A549 (cell line): Measurements from ENCODE around the gene RAPGEF4. TPM values are rescaled to one million over a fixed set of nuclear protein-coding genes. Genes with fewer than 3 reads are reported as not detected.

Experiments used
- ATAC-seq, 2 experiments: fragments of 200-7000 bp in 1 of 2; fragments of >200 bp in 1 of 2; cut with Nextera tagmentation in 1 of 2; cut with Tn5 transposase in 1 of 2; 3 replicates each; pipeline versions ENCODE4 v1.8.0 to v1.9.1; 2018 to 2020; ENCODE audit warnings: mild to moderate bottlenecking in 1 of 2, moderate library complexity in 1 of 2
- CTCF ChIA-PET: fragments of 300-600 bp; sonication (Branson Sonifier 250); formaldehyde crosslinking; extraction: SDS; loops from one replicate; lab custom pipeline; 2021; ENCODE audit warnings: antibody characterized with exemption, inconsistent platforms; lab: Yijun Ruan, JAX
- POLR2A ChIA-PET: fragments of 350-600 bp; formaldehyde crosslinking; extraction: SDS; loops from one replicate; lab custom pipeline; 2021; ENCODE audit warnings: antibody characterized with exemption, inconsistent platforms; lab: Yijun Ruan, JAX
- DNase-seq, 2 experiments: peaks; one replicate each; pipeline versions ENCODE4 v3.0.0 to v3.0.0-alpha.2; 2011 to 2016; ENCODE audit warnings: low read depth in 1 of 2, low spot score in 1 of 2
- FAIRE-seq: peaks from 2 replicates; lab custom pipeline; 2011; peaks lifted over from hg19 to GRCh38; lab: Jason Lieb, UNC
- H3K27ac ChIP-seq, 2 experiments: fragments of >200 bp; sonication (Bioruptor Twin); formaldehyde crosslinking; 3 replicates each; pipeline ENCODE4 v1.5.1; 2016 to 2017
- H3K4me1 ChIP-seq: fragments of >200 bp; sonication (Bioruptor Twin); formaldehyde crosslinking; 3 replicates; pipeline ENCODE4 v1.6.1; 2016
- H3K4me2 ChIP-seq: fragments of >200 bp; sonication (Bioruptor Twin); formaldehyde crosslinking; 3 replicates; pipeline ENCODE4 v1.6.1; 2016
- H3K4me3 ChIP-seq: fragments of >200 bp; sonication (Bioruptor Twin); formaldehyde crosslinking; 3 replicates; pipeline ENCODE4 v1.5.1; 2016
- H3K9me3 ChIP-seq: fragments of >200 bp; sonication (Bioruptor Twin); formaldehyde crosslinking; 3 replicates; pipeline ENCODE4 v1.6.1; 2016
- ATOH8 ChIP-seq: fragments of 250-450 bp; sonication (Bioruptor Pico); IDR thresholded peaks from 2 replicates; pipeline ENCODE4 v1.5.0; 2020; ENCODE audit warnings: low read depth, mild to moderate bottlenecking, moderate library complexity
- CTCF ChIP-seq: fragments of >200 bp; sonication (Bioruptor Twin); formaldehyde crosslinking; IDR thresholded peaks from 3 replicates; pipeline ENCODE4 v1.5.1; 2016
- ELK1 ChIP-seq: fragments of 150-350 bp; IDR thresholded peaks from 2 replicates; pipeline ENCODE4 v1.6.1; 2014; ENCODE audit warnings: low read depth, mild to moderate bottlenecking, low read length
- FOSL2 ChIP-seq, 2 experiments: fragments of 450-650 bp in 1 of 2; fragments of >200 bp in 1 of 2; sonication (Bioruptor Twin) in 1 of 2; formaldehyde crosslinking; IDR thresholded peaks; 2 replicates each; pipeline versions ENCODE4 v1.5.0 to v1.6.1; 2016 to 2020; ENCODE audit warnings: mild to moderate bottlenecking in 1 of 2, moderate library complexity in 1 of 2
- HOXA7 ChIP-seq: fragments of 250-450 bp; sonication (Bioruptor Pico); IDR thresholded peaks from 2 replicates; pipeline ENCODE4 v1.5.0; 2020; ENCODE audit warnings: mild to moderate bottlenecking, moderate library complexity
- KDM1A ChIP-seq: fragments of 200-600 bp; sonication (generic); IDR thresholded peaks from 2 replicates; pipeline ENCODE4 v1.6.1; 2016; ENCODE audit warnings: low read depth, mild to moderate bottlenecking
- KDM5A ChIP-seq: fragments of 200-600 bp; sonication (generic); IDR thresholded peaks from 2 replicates; pipeline ENCODE4 v1.6.1; 2016; ENCODE audit warnings: antibody characterized with exemption, mild to moderate bottlenecking
- MYC ChIP-seq: IDR thresholded peaks from 2 replicates; pipeline ENCODE4 v1.6.1; 2012; ENCODE audit warnings: mild to moderate bottlenecking, inconsistent platforms, low read length, improper control_type of control experiment, borderline replicate concordance
- NPAS2 ChIP-seq: fragments of 250-450 bp; sonication (Bioruptor Pico); IDR thresholded peaks from 2 replicates; pipeline ENCODE4 v1.8.0; 2022; ENCODE audit warnings: mild to moderate bottlenecking, moderate library complexity, borderline replicate concordance
- NR3C1 ChIP-seq: fragments of >200 bp; sonication (Bioruptor Twin); formaldehyde crosslinking; IDR thresholded peaks from 3 replicates; pipeline ENCODE4 v1.6.1; 2017
- POLR2A ChIP-seq: IDR thresholded peaks from 2 replicates; pipeline ENCODE4 v1.6.1; 2012; ENCODE audit warnings: mild to moderate bottlenecking, low read length
- RCOR1 ChIP-seq: fragments of 150-350 bp; IDR thresholded peaks from 2 replicates; pipeline ENCODE4 v1.6.1; 2014; ENCODE audit warnings: antibody characterized with exemption, low read length, low read depth
- RFX5 ChIP-seq: fragments of 450-650 bp; IDR thresholded peaks from 2 replicates; pipeline ENCODE4 v1.7.1; 2014; ENCODE audit warnings: antibody characterized with exemption, mild to moderate bottlenecking, moderate library complexity
- TFCP2L1 ChIP-seq: fragments of 250-450 bp; sonication (Bioruptor Pico); IDR thresholded peaks from 2 replicates; pipeline ENCODE4 v1.5.0; 2021; ENCODE audit warnings: mild to moderate bottlenecking
- WGBS: methylation state at CpG from one replicate; pipeline ENCODE4 v1.1.6; 2017; ENCODE audit errors: missing lambda C conversion rate; 5-methylcytosine and 5-hydroxymethylcytosine counted together
- polyA plus RNA-seq, 4 experiments: library from polyadenylated mRNA; depleted of rRNA in 3 of 4; stranded (reverse); fragments of >200 nt; fragmentation: RNase III in 1 of 4; extraction: RNeasy Plus Mini Kit Qiagen cat#74134 plus additional on column Dnase treatment in 1 of 4; gene quantifications; 2 replicates in 3 of 4; 3 replicates in 1 of 4; pipeline ENCODE4 v1.2.3, GENCODE V29; 2011 to 2017

The RAPGEF4 gene
- polyA plus RNA-seq, 2 of the 4 experiments (the other 2 are of a cell fraction), result 0.18 to 1.1 TPM

GRCh38 chr2:172909454-172909853 is 173.8 kb downstream of the RAPGEF4 start:
- Histone ChIP-seq H3K4me3 (no peak overlapping the region), H3K4me2 (no peak overlapping the region), H3K9me3 (no peaks in the 10 kb centered on the region), H3K27ac (no peak overlapping the region), H3K4me1 (no peaks in the 10 kb centered on the region)
- CTCF ChIA-PET, result interaction anchor here (1.1 kb wide), 1 partner anchor 23 kb away, joined by 6 read pairs; no protein-coding TSS in a partner anchor
- DNase-seq (no peak), ATAC-seq (no peak), FAIRE-seq (no peak)
- WGBS, result 75% methylated on average over 3 of the region's 3 CpGs
- POLR2A ChIA-PET, result no interaction called here
- TF ChIP-seq POLR2A (no peak), TFCP2L1 (CRISPR knock-in tag) (no peak)

- WGBS, result 95% methylated on average over 1 of the region's 1 CpG
- Histone ChIP-seq H3K4me1 (no peaks in the 10 kb centered on the region; the same call in 2 of the 3 replicates), H3K9me3 (no peaks in the 10 kb centered on the region), H3K4me2 (no peak overlapping the region), H3K4me3 (no peak overlapping the region), H3K27ac (no peak overlapping the region)
- DNase-seq (no peak), FAIRE-seq (no peak), ATAC-seq (no peak)
- TF ChIP-seq KDM1A (no peak), CTCF (no peak), FOSL2 (IDR thresholded peaks at IDR 0.05) (no peak), FOSL2 (CRISPR knock-in tag; IDR thresholded peaks at IDR 0.05) (no peak), MYC (no peak), RFX5 (no peak), KDM5A (no peak), ELK1 (no peak), RCOR1 (no peak)
- POLR2A ChIA-PET, result no interaction called here
- CTCF ChIA-PET, result interaction anchor here (0.6 to 3.4 kb wide), 3 partner anchors 11 to 236 kb away, joined by 5 to 15 read pairs (median 5); no protein-coding TSS in a partner anchor
These were observed 176.6 kb downstream of the RAPGEF4 start for GRCh38 chr2:172912266-172912665.

- no peaks in the 10 kb centered on the region; the same call in 2 of the 3 replicates for H3K4me1 ChIP-seq
- no peak for TF ChIP-seq HOXA7 (CRISPR knock-in tag)
- no peak for TF ChIP-seq NPAS2 (CRISPR knock-in tag)
- no peak for TF ChIP-seq NR3C1
- TF ChIP-seq CTCF, result no peak
- TF ChIP-seq ATOH8 (CRISPR knock-in tag), result no peak
- TF ChIP-seq, all 56 proteins: peak for 0
- FAIRE-seq (no peak), DNase-seq (no peak), ATAC-seq (no peak)
- 88% methylated on average over 6 of the region's 6 CpGs for WGBS
- no peak overlapping the region for H3K4me2 ChIP-seq
- CTCF ChIA-PET, result interaction anchor here (0.5 to 3.4 kb wide), 3 partner anchors 18 to 1462 kb away, joined by 3 to 15 read pairs (median 4); no protein-coding TSS in a partner anchor
- POLR2A ChIA-PET, result no interaction called here
- H3K4me3 ChIP-seq, result no peak overlapping the region
- H3K9me3 ChIP-seq, result no peaks in the 10 kb centered on the region
- H3K27ac ChIP-seq, result no peak overlapping the region
These were observed 178.8 kb downstream of the RAPGEF4 start for GRCh38 chr2:172914341-172915008.
